A673 (cell line): ENCODE measurements around the gene FHIT.

Experiments
- EZH2 ChIP-seq: fragments of 200-600 bp; sonication (generic); IDR thresholded peaks from 2 replicates; pipeline ENCODE4 v1.6.1; 2017; ENCODE audit warnings: borderline replicate concordance, low read depth, mild to moderate bottlenecking, mixed read lengths, antibody characterized with exemption, low read length; ENCODE audit not compliant: poor library complexity, severe bottlenecking
- TF ChIP-seq, protein P1 (sequence below): fragments of 300-800, 200-600 bp; sonication (generic); conservative IDR thresholded peaks from 2 replicates; pipeline ENCODE4 v1.5.1; 2017; ENCODE audit warnings: low read depth, mild to moderate bottlenecking, antibody characterized with exemption, low read length, moderate library complexity, mixed read lengths

DNA sequence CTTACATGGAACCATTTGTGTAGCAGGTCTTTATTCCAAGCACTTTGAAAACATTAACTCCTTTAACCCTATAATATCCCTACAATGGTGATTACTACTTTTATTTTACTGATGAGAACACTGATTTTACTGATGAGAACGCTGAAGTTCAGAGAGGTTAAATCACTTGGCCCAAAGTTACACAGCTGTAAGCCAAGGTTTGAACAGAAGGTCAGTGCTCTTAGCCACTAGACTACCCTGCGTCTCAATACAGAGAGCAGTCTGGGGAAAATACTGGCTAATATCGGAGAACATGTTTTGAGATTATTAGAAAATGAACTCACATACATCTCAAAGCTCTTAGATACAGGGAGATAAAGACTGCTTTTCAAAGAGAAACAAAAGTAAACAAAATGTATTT is 827.2 kb downstream of the FHIT start:
- no peak for TF ChIP-seq EZH2
- TF ChIP-seq, protein P1, sequence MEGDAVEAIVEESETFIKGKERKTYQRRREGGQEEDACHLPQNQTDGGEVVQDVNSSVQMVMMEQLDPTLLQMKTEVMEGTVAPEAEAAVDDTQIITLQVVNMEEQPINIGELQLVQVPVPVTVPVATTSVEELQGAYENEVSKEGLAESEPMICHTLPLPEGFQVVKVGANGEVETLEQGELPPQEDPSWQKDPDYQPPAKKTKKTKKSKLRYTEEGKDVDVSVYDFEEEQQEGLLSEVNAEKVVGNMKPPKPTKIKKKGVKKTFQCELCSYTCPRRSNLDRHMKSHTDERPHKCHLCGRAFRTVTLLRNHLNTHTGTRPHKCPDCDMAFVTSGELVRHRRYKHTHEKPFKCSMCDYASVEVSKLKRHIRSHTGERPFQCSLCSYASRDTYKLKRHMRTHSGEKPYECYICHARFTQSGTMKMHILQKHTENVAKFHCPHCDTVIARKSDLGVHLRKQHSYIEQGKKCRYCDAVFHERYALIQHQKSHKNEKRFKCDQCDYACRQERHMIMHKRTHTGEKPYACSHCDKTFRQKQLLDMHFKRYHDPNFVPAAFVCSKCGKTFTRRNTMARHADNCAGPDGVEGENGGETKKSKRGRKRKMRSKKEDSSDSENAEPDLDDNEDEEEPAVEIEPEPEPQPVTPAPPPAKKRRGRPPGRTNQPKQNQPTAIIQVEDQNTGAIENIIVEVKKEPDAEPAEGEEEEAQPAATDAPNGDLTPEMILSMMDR = no peak
